ENCODE results near the gene GALC. TPM values are rescaled to one million over a fixed set of nuclear protein-coding genes. Genes with fewer than 3 reads are reported as not detected.
A peak's percentile ranks its signal among the peaks of the same experiment; 100 is the strongest.

The GALC gene
- polyA plus RNA-seq, 4 donors: 36.6 to 49.5 (median 41.2) TPM

GRCh38 chr14:88008039-88008742, 15.2 kb upstream of the GALC start:
- no peak for DNase-seq (ENCODE audit: low read depth in 4 of 4, low spot score in 2 of 4)

- no peak for DNase-seq (ENCODE audit: low read depth in 4 of 4, low spot score in 2 of 4)
Measured at GRCh38 chr14:88007608-88008007, 14.6 kb upstream of the GALC start.

DNA sequence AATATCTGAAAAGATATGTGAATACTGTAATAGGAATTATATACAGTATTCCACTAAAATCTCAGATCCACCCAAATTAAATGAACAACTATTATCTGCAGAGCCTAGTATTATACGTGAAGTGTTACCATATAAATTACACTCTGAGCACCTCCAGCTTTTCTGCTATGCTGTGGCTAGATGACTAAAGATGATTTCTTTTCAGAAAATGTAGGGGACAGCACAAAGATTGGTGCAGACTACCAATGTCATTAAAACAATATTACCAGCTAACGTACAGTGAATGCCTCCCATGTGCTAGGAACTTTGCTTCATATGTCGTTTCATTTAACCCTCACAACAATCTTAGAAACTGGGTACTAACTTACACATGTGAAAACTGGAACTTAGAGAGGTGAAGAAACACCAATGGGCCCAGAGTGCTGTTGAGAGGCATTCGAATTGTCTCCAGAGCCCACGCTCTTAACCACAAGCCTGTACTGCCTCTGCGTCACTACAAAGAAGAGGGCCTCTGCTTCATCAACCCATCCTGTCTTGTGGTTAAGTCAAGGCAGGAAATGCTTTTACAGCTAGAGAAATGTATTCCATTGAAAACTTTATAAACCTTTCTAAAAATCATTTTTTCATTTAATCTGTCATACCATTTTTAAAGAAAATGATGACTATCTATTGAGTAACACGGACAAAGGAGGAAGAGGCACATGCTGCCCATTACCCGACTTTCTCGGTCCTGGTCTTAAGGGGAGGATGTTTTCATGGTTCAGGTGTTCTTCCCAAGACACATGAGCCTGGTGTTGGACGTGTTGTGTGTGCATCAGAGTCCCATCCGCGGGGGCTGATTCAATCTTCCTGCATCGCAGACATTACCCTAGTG, 13.2 kb upstream of the GALC start:
- no peak for DNase-seq (ENCODE audit: low read depth in 4 of 4, low spot score in 2 of 4)

DNA sequence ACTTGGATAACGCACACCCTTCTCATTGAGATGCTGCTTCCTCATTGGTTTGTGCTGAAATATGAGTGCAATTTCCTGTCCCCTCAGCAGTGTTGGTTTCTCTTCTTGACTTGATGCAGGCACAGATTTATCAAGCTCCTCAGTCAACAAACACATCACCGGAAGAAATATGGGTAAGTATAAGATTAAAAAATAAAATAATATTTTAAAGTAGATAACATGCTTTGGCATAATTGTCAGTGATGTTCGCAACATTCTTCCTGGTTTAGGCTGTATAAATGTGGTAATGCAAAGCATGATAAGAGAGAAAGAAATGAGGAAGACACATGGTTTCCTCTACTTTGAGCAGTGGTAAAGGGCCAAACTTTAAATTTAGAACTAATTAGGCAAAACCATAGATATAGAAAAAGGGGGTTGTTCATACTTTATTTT, 12.1 kb upstream of the GALC start, which contains the start of gene GPR65:
TSS of gene GPR65 (plus strand) at position 86 of the 432 bp plus-strand sequence. CDS start 5,713 bp downstream, outside the sequence.
- DNase-seq (ENCODE audit: low read depth in 4 of 4, low spot score in 2 of 4): no peak

DNA sequence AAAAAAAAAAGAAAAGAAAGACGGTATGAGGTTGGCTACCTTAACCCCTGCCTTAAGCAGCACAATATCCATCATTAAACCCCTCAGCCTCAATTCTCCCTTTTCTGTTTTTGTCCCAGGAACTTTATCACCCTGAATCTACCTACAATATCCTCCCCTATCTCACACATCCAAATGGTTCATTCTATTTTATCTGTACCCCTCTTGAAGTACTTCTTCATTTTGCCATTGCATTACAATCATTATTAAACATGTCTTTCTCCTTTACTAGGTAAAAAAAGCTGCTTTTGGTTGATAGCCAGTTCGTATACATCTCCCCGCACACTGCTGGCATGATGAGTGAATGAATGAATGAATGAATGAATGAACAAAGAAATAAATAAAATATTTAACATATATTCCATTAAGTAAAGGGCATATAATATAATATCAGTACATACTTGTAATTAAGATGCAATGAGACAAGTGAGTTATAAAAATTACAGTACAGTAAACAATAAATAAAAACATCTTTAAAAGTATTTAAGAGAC, 11.6 kb upstream of the GALC start:
- no peak for DNase-seq (ENCODE audit: low read depth in 4 of 4, low spot score in 2 of 4)

DNA sequence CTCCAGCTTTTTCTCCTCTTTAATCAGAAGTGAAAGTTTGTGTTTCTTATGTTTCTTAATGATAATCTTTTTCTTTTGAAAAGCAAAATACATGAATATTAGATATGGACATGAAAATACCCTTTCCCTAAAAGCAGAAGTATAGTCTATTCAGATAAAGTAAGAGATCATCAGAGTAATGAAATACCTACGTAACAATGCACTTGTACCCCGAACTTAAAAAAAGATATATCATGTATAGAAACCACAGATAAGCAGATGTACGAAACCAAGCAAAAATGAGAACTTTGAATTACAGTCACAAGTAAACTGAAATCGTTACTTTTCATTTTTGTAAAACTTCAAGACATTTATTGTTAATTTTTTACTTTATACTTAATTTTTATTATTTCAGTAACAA, 10.4 kb upstream of the GALC start:
- no peak for DNase-seq (ENCODE audit: low read depth in 4 of 4, low spot score in 2 of 4)

DNA sequence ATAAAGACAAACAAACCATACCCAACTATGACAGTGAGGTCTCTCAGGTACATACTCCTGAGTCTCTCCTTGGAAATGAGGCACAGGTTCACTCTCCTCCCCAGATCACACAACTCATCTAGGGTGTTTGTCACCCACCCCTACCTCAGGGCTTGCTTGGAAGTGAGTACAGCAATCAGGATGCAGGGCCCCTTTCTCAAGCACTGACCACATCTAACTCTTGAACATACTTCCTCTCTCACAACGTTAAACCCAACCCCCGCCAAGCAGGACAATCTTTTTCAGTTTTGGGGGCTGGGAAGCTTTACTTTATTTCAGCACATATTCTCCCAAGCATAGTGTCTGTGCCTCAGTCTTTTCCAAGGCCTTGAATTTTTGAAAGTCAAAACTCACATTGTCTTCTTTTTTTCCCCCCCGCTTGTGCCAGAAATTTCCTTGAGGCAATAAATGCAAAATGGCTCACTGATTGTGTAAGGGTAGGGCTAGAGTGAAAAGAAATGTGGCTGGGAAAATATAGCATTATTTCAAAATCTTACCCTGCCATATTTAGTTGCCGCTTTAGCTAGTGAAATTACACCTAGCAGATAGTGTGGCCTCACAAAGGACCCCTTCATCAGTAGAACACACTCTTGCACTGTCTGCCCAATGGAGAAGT, 9.6 kb upstream of the GALC start:
- DNase-seq (ENCODE audit: low read depth in 4 of 4, low spot score in 2 of 4): no peak

DNA sequence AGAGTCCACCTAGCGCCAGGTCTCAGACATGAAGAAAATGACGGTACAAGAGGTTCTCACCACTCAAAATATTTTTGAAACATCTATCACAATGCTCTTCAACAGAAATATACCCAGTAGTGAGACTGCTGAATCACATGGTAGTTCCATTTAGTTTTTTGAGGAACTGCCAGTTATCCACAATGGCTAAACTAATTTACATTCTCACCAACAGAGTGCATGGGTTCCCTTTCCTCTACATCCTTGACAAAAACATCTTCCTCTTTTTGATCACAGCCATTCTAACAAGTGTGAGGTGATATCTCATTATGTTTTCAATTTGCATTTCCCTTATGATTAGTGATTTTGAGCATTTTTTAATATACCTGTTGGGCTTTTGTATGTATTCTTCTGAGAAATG, 6.3 kb upstream of the GALC start:
- DNase-seq (ENCODE audit: low read depth in 4 of 4, low spot score in 2 of 4): no peak

DNA sequence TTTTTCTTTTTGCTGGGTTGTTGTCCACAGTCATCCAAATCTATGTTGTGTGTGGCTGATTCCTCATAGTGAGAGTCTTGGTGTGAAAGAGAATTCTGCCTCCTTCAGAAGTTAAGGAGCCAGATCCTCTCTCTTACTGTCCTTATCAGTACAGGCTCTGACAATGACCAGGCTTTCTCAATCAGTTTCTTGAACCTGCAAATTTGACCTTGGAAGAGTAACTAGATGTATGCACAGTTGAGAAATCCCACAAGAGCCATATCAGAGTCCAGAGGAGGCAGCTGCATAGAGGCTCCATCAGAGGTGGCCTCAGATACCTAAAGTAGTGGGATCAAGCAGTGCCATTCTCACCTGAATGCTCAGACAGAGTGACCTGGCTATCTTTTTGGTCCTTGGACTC, 5.5 kb upstream of the GALC start:
- DNase-seq (ENCODE audit: low read depth in 4 of 4, low spot score in 2 of 4): no peak

- DNase-seq (ENCODE audit: low read depth in 4 of 4, low spot score in 2 of 4): no peak
Measured at GRCh38 chr14:87996291-87996592, 3.3 kb upstream of the GALC start.

GRCh38 chr14:87995500-87996290, 2.7 kb upstream of the GALC start:
- DNase-seq (ENCODE audit: low read depth in 4 of 4, low spot score in 2 of 4): no peak

DNA sequence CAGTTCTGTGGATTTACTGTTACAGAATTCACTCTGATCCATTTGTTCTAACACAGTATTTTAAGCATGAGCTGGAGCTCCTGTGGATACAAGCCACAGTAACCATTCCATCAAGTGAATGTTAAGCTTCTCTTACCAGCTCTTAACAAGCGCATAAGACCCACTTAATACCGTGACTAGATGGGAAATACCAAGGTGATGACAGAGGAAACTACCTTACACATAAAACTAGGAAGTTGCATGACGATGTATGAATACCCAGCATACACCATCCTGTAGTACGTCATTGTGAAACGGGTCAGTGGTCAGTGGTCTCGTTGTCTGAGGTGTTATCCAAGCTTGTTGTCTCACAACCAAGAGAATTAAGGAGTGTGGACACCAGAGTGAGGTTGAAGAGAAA, 2.0 kb upstream of the GALC start:
- DNase-seq (ENCODE audit: low read depth in 4 of 4, low spot score in 2 of 4): no peak

- peak in 3 of 4 donors; percentile 28 to 55 (median 38) for DNase-seq (ENCODE audit: low read depth in 4 of 4, low spot score in 2 of 4)
Measured at GRCh38 chr14:87992346-87992717, 650 bp downstream of the GALC start.

DNA sequence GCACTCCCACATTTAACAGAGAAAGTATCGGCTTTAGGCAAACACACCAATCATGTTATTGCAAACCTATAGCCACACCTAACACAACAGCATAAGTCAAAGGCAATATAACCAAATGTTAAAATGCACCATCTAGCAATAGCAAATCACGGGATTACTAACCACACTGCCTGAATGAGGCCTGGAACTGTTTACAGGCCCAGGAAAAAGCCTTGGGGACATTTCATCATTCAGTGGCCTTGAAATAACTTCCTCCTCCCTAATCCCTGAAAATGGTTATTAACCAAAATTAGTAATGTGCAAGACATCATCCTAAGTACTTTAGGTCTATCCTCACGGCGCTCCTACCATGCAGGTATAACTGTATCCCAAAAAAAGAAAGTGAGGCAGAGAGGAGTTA, 2.3 kb downstream of the GALC start:
- no peak for DNase-seq (ENCODE audit: low read depth in 4 of 4, low spot score in 2 of 4)

GRCh38 chr14:87989956-87990299, 3.1 kb downstream of the GALC start:
- no peak for DNase-seq (ENCODE audit: low read depth in 4 of 4, low spot score in 2 of 4)

DNA sequence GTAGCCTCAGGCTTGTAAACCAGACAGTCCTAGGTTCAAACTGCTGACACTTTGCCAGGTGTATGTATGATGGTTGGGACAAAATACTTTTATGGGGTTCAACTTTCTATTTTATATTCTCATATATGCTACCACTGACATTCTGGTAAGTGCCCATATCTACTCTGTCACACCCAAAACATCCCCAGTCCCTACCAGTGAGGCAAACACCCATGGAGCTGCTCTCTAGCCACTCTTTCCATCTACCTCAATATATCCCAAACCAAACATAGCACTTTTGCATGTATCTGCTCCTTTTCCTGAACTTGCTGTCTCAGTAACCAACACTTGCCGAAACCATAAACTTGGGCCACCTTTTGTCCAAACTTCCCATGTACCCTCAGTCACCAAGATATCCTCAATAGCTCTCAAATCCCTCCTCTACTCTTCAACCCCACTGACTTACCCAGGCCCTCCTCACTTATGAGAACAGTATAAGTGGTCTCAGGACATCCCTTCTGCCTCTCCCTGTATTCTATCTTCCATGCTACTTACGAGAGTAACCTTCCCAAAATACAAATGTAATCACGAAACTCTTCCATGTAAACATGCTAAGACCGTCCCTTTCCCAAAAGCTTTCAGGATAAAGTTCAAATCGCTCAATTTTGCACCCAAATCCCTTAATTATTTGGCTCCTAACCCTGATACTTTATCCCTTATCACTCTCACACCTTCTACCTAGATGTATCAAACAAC, 3.6 kb downstream of the GALC start:
- DNase-seq (ENCODE audit: low read depth in 4 of 4, low spot score in 2 of 4): no peak

DNA sequence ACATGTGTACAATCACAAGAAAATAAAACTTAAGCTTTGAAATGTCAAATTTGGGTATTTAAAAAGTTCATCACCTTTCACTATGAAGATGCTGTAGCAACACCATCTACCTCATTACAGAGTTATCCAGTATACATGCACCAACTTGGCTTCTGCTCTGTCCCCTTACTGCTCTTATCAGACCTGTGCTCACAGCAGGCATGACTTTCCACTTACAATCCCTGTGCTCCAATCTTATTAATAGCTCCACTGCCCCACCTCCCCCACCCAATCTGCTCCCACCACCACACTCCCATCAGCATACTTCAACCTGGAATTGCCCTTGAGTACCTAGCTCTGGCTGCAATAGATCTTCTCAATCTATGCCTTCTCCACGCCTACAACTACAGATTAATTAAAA, 13.3 kb downstream of the GALC start:
- DNase-seq (ENCODE audit: low read depth in 4 of 4, low spot score in 2 of 4): no peak

- no peak for DNase-seq (ENCODE audit: low read depth in 4 of 4, low spot score in 2 of 4)
Measured at GRCh38 chr14:87975636-87976035, 17.3 kb downstream of the GALC start.

- no peak for DNase-seq (ENCODE audit: low read depth in 4 of 4, low spot score in 2 of 4)
Measured at GRCh38 chr14:87971010-87971409, 22.0 kb downstream of the GALC start.

DNA sequence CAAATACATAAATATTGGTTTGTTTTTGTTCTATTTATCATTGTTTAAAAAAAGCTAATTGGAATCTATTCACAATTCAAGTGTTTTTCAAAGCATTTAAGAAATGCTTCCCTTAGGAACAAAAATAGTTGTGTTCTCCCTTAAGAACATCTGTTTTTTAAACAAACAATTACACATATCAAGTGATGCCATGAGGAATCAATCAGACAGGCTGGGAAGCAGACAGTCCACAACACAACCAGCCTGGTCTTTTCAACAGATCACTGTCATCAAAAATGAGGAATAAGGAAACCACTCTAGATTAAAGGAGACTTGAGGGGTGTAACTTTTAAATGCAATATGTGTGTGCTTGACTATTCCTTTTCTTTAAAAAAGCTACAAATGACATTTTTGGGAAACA, 25.5 kb downstream of the GALC start:
- no peak for DNase-seq (ENCODE audit: low read depth in 4 of 4, low spot score in 2 of 4)

Data from left renal cortex interstitium (tissue), 4 donors.